Spleen (tissue), 7 donors: ENCODE measurements around the gene EMC9.

ENCODE experiments used
- CTCF ChIP-seq, 11 experiments: fragments of 200-600 bp in 7 of 11; fragments of 450-650 bp in 4 of 11; sonication (generic) in 4 of 11; IDR thresholded peaks in 8 of 11; conservative IDR thresholded peaks in 3 of 11; 1 replicate in 7 of 11; 2 replicates in 4 of 11; pipeline versions ENCODE4 v1.4.0 to v1.8.0; 2016 to 2021; ENCODE audit warnings: antibody characterized with exemption in 11 of 11, inconsistent platforms in 4 of 11, mild to moderate bottlenecking in 1 of 11
- POLR2A ChIP-seq, 3 donors: fragments of 450-650 bp; IDR thresholded peaks; one replicate each; pipeline ENCODE4 v1.5.1; 2017; ENCODE audit warnings: antibody characterized with exemption in 3 of 3, mild to moderate bottlenecking in 1 of 3
- donor health status: DM: no; HTN: no; CAD: no; lungs with moderate emphysema.
- donor health status: DM: no; HTN: no; CAD: no.
- donor health status: DM: no; HTN: no; CAD: no.

- no peak for TF ChIP-seq POLR2A (IDR thresholded peaks at IDR 0.05)
- TF ChIP-seq CTCF (IDR thresholded peaks at IDR 0.05 in 8 of 11, conservative IDR thresholded peaks at IDR 0.05 in 3 of 11) = no peak
These were observed 2.1 kb upstream of the EMC9 start for GRCh38 chr14:24143511-24143910.
